Stimulated activated effector memory CD8-positive, alpha-beta T cell treated with anti-CD3 and anti-CD28 coated beads, Interleukin-12 subunit alpha, Interleukin-12 subunit beta, amount 100 ng/mL, for 72 hours (primary cell): ENCODE results near the gene MRTFA.

Source experiments
- ATAC-seq: fragments of 150-1000 bp; cut with Tn5 transposase; 2 replicates; pipeline ENCODE4 v1.10.0; 2021
- DNase-seq, 2 donors: peaks; one replicate each; pipeline ENCODE4 v3.0.0; 2021 to 2022; ENCODE audit warnings: low spot score in 2 of 2
- H3K27ac Mint-ChIP-seq: one replicate; pipeline ENCODE4 v1.8.0; 2022; ENCODE audit warnings: mild to moderate bottlenecking, mixed read lengths
- H3K36me3 Mint-ChIP-seq: one replicate; pipeline ENCODE4 v1.8.0; 2022; ENCODE audit warnings: mild to moderate bottlenecking, mixed read lengths
- H3K4me1 Mint-ChIP-seq: one replicate; pipeline ENCODE4 v1.8.0; 2022; ENCODE audit warnings: mixed read lengths
- H3K4me3 Mint-ChIP-seq: one replicate; pipeline ENCODE4 v1.8.0; 2022; ENCODE audit warnings: mild to moderate bottlenecking, mixed read lengths
- H3K9me3 Mint-ChIP-seq: one replicate; pipeline ENCODE4 v1.8.0; 2022; ENCODE audit warnings: mixed read lengths

The MRTFA gene

DNA sequence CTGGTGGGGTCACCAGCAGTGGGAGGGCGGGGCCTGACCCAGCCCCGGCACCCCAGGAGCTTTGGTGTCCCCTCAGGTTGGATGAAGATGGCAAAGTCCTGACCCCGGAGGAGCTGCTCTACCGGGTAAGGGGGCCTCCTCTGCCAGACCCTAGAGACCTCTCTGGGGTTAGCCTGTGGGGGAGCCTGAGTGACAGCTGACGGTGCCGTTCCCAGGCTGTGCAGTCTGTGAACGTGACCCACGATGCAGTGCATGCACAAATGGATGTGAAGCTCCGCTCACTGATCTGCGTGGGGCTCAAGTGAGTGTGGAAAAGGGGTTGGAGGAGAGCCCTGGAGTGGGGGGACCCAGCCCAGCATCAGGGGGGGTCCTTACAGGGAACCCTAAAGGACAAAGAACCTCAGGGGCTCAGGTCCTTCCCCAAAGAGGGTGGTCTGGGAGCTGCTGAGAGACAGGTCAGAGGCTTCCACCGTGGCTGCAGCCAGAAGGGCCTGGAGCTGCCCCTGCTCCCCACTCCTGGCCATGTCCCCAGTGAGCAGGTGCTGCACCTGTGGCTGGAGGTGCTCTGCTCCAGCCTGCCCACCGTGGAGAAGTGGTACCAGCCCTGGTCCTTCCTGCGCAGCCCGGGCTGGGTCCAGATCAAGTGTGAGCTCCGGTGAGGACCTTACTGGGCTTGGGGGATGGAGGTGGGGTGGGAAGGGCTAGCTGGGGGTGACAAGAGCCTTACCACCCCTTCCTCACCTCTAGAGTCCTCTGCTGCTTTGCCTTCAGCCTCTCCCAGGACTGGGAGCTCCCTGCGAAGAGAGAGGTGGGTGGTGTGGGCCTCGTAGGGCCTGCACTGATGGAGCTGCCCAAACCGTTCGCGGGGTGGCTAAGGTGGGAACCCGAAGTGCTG is 227.6 kb downstream of the MRTFA start:
- Mint-ChIP-seq H3K4me1 (peaks cover 16% of the 10 kb centered on the region), H3K36me3 (peaks cover 89% of the 10 kb centered on the region), H3K9me3 (no peaks in the 10 kb centered on the region), H3K27ac (peak overlapping the region; percentile 26), H3K4me3 (no peak overlapping the region)
- DNase-seq, result no peak
- no peak for ATAC-seq

DNA sequence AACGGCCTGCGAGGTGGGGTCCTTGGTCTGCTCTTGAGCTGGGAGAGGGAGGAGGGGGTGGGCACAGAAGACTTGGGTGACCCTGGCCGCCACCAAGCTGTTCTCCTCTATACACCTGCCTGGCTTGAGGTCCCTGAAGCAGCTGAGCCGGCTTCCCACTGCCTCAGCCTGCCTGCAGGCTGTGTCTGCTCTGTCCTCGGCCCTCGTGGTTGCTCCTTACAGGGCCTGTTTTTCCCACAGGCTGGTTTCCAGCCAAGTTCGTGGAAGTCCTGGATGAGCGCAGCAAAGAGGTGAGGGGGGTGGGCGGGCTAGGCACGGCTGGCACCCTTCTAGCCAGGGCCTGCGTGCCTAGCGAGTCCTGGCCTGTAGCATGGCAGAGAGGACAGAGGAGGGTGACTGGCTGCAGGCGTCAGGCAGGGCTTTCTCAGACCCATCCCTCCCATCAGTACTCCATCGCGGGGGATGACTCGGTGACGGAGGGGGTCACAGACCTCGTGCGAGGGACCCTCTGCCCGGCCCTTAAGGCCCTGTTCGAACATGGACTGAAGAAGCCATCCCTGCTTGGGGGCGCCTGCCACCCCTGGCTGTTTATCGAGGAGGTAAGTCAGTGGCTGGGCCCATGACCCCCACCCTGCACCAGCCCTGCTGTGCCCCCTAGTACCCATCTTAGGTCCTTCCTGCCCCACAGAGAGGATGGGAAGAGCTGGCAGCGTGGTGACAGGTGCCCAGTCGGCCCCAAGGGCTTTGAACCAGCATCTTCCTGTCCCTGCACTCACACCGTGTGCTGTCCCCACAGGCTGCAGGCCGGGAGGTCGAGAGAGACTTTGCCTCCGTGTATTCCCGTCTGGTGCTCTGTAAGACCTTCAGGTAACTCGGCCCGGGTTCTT is 228.4 kb downstream of the MRTFA start:
- Mint-ChIP-seq H3K4me3 (no peak overlapping the region), H3K36me3 (peaks cover 89% of the 10 kb centered on the region), H3K27ac (peak overlapping the region; percentile 26), H3K9me3 (no peaks in the 10 kb centered on the region), H3K4me1 (peaks cover 25% of the 10 kb centered on the region)
- ATAC-seq (no peak), DNase-seq (no peak)

DNA sequence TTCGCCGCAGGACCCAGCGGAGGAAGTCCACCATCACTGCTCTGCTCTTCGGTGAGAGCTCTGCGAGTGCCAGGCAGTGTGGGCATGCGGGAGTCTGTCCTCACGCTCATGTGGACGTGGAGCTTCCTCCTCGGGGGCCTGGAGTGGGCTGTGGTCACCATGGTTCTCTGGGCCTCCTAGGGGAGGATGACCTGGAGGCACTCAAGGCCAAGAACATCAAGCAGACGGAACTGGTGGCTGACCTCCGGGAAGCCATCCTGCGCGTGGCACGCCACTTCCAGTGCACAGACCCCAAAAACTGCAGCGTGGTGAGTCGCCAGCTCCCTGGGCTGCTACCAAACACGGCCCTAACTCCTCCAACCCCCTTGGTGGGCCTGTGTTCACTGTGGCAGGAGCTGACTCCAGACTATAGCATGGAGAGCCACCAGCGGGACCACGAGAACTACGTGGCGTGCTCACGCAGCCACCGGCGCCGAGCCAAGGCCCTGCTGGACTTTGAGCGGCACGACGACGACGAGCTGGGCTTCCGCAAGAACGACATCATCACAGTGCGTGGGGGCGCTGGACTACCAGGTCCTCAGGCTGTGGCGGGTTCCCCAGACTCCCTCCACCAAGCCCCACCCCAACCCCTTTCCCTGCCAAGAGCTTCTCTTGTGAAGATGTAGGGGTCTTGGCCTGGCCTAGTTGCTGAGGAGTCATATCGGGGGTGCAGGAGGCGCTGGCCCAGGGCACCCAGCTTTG is 229.3 kb downstream of the MRTFA start:
- Mint-ChIP-seq H3K36me3 (peaks cover 86% of the 10 kb centered on the region), H3K4me3 (no peak overlapping the region), H3K27ac (peak overlapping the region; percentile 26), H3K9me3 (no peaks in the 10 kb centered on the region), H3K4me1 (peaks cover 28% of the 10 kb centered on the region)
- DNase-seq (no peak), ATAC-seq (no peak)

DNA sequence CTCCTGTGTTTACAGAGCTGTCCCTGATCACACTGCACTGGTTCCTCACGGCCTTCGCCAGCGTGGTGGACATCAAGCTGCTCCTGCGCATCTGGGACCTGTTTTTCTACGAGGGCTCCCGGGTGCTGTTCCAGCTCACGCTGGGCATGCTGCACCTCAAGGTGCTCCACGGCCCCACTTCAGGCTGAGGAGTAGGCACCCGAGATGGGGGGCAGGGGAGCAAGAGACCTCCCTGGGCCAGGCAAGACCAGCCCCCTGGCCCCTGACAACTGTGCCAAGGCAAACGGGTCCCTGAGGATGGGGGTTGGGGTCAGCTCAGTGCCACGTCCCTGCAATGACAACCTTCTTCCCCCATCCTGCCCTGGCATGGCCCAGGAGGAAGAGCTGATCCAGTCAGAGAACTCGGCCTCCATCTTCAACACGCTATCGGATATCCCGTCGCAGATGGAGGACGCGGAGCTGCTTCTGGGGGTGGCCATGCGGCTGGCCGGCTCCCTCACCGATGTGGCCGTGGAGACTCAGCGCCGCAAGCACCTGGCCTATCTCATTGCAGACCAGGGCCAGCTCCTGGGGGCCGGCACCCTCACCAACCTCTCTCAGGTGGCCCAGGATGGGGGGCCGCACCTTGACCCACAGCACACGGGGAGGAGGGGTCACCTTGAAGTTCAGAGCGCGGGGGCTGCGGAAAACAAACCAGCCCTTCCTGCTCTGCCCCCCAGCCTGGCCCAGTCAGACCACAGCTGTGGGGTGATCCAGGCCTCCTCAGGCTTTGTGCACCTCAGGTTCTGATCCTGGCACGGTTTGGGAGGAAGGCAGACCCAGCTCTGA is 230.2 kb downstream of the MRTFA start:
- Mint-ChIP-seq H3K4me1 (peaks cover 33% of the 10 kb centered on the region), H3K9me3 (no peaks in the 10 kb centered on the region), H3K27ac (peak overlapping the region; percentile 26), H3K4me3 (no peak overlapping the region), H3K36me3 (peaks cover 86% of the 10 kb centered on the region)
- ATAC-seq (no peak), DNase-seq (no peak)

DNA sequence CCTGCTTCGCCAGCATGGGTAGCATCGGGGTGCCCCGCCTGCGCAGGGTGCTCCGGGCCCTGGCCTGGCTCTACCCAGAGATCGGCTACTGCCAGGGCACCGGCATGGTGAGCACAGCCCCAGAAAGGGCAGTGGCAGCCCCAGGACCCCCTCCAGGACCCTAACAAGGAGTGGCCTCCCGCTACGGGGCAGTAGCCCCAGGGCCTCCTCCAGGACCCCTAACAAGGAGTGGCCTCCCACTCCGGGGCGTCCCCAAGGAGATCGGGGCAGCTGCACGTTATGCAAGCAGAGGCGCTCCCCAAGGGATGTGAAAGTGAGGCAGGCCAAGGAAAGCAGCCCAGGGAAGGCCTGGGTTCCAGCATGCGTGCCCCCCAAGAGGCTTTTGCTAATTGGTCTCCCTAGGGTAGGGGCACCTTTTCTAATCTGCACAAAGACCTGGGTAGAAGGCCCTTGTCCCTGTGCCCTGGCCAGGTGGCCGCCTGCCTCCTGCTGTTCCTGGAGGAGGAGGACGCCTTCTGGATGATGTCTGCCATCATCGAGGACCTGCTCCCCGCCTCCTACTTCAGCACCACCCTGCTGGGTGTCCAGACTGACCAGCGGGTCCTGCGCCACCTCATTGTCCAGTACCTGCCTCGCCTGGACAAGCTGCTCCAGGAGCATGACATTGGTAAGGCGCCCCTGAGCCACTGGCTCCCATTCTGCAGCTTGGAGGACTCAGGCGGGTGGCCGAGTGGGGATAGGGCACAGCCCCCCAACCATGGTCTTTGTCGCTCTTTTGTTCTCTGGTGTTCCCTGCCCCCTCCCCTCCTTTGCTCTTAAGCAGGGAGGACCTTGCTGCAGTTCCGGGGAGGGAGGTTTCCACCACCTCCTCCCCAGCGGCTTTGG is 231.1 kb downstream of the MRTFA start:
- H3K9me3 Mint-ChIP-seq, result no peaks in the 10 kb centered on the region
- H3K4me1 Mint-ChIP-seq, result peaks cover 41% of the 10 kb centered on the region
- H3K4me3 Mint-ChIP-seq, result no peak overlapping the region
- ATAC-seq, result no peak
- DNase-seq, result no peak
- H3K36me3 Mint-ChIP-seq, result peaks cover 82% of the 10 kb centered on the region
- peak overlapping the region; percentile 26 for H3K27ac Mint-ChIP-seq

DNA sequence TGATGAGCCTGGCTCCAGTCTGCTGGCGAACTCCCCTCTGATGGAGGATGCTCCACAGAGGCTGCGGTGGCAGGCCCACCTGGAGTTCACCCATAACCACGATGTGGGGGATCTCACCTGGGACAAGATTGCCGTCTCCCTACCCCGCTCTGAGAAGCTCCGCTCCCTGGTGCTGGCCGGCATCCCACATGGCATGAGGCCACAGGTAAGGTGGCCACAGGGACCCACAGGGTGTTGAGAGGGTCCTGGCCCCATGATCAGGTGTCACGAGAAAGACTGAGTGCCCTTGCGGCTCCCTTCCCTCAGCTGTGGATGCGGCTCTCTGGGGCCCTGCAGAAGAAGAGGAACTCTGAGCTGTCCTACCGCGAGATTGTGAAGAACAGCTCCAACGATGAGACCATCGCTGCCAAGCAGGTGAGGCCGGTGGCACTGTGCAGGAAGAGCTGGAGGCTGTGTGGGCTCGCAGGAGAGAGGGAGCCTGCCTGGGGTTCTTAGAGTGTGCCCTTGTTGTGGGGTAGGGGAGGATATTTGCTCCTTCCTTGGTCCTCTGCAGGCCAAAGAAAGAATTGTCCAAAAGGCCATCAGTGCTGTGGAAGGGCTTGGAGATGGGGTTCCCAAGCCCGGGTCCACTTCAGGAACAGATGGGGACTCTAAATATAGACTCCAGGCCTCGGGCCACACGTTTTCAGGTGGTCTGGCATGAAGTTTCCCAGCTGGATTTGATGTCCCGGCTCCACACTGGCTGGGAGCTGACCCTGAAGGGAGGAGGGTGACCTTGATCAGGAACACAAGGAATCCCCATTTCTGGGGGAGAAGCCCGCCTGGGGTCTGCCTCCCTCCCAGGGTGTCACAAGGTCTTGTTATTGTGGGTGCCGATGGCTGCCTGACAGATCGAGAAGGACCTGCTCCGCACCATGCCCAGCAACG is 232.0 kb downstream of the MRTFA start:
- peaks cover 50% of the 10 kb centered on the region for H3K4me1 Mint-ChIP-seq
- H3K27ac Mint-ChIP-seq, result peak overlapping the region; percentile 61
- no peak overlapping the region for H3K4me3 Mint-ChIP-seq
- H3K9me3 Mint-ChIP-seq, result no peaks in the 10 kb centered on the region
- peaks cover 82% of the 10 kb centered on the region for H3K36me3 Mint-ChIP-seq
- no peak for DNase-seq
- ATAC-seq, result no peak

DNA sequence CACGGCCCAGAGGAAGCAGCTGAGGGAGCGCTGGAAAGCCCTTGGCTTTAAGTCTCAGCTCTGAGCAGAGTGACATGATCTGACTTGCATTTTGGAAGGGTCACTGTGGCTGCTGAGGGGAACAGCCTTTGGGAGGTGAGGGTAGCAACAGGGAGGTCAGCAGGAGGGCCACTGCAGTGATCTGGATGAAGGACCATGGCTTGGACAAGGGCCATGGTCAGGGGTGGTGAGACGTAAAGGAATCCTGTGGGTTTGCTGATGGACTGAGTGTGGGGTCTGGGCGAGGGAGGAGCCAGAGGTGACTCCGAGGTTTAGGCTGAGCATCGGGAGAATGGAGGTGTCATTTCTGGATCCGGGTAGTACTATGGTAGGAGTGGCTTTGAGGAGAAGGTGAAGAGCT is 232.9 kb downstream of the MRTFA start:
- Mint-ChIP-seq H3K4me3 (no peak overlapping the region), H3K4me1 (peaks cover 58% of the 10 kb centered on the region), H3K9me3 (no peaks in the 10 kb centered on the region), H3K36me3 (peaks cover 75% of the 10 kb centered on the region), H3K27ac (peak overlapping the region; percentile 61)
- DNase-seq, result no peak
- no peak for ATAC-seq

DNA sequence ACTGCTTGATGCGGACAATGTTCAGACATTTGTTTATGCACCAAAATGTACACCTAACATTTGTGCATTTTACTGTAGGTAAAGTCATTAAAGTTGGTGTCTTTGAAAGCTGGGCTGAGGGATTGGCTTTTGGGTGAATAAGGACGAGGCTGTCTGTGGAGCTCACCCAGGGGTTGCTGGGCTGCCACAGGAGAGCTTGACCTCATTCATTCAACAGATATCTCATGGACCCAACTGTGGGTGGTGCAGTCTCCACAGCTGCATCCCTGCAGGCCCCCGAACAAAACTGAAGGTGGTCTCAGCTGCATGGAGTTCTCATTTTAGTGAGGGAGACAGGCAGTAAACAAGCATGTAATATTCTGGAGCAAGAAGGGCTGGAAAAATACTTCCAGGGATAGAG is 233.4 kb downstream of the MRTFA start:
- Mint-ChIP-seq H3K4me3 (no peak overlapping the region), H3K27ac (peak overlapping the region; percentile 61), H3K36me3 (peaks cover 70% of the 10 kb centered on the region), H3K4me1 (peaks cover 63% of the 10 kb centered on the region), H3K9me3 (no peaks in the 10 kb centered on the region)
- ATAC-seq, result no peak
- no peak for DNase-seq

DNA sequence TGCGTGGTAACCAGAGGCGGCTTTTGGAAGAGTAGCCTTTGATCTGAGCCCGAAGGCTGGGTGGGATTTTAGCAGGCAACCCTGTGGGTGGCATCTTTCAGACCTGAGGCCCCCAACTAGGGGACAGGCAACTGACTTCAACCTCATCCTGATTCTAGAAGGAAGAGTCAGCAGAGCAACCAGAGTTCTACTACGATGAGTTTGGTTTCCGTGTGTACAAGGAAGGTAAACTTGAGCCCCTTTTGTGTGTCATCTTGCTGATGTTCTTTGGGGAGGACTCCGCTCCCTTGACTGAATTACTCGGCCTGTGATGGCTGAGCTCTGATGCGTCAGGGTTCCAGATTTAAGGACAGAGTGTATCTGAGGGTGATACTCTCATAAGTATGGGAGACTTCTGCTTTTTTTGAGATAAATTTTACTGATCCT is 234.5 kb downstream of the MRTFA start:
- DNase-seq (no peak), ATAC-seq (peak; percentile 72)
- H3K27ac Mint-ChIP-seq, result peak overlapping the region; percentile 82

DNA sequence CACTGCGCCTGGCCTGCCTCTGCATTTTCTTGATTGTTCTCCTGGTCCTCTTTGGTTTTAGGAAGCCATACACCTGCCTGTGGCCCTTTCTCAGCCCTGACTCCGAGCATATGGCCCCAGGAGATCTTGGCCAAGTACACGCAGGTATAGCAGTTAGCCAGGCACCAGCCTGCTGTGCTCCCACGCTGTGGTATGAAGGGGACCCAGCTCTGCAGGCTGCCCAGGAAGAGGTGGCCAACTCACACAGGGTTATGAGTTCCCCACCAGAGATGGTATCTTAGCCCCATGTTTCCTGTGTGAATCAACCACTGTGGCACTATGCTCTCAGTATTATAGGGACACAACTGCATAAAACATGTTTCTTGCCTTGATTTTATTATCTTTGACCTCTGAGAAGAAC is 235.0 kb downstream of the MRTFA start:
- H3K4me3 Mint-ChIP-seq, result peak overlapping the region; percentile 59
- ATAC-seq (peak; percentile 97), DNase-seq (peak; percentile 48 to 72)
- H3K9me3 Mint-ChIP-seq, result no peaks in the 10 kb centered on the region
- peaks cover 77% of the 10 kb centered on the region for H3K4me1 Mint-ChIP-seq
- peaks cover 54% of the 10 kb centered on the region for H3K36me3 Mint-ChIP-seq
- peak overlapping the region; percentile 82 for H3K27ac Mint-ChIP-seq

More for the DNA sequence above, 234.5 kb downstream of the MRTFA start:
- H3K4me1 Mint-ChIP-seq, result peaks cover 73% of the 10 kb centered on the region
- H3K36me3 Mint-ChIP-seq, result peaks cover 59% of the 10 kb centered on the region
- peak overlapping the region; percentile 59 for H3K4me3 Mint-ChIP-seq
- no peaks in the 10 kb centered on the region for H3K9me3 Mint-ChIP-seq

DNA sequence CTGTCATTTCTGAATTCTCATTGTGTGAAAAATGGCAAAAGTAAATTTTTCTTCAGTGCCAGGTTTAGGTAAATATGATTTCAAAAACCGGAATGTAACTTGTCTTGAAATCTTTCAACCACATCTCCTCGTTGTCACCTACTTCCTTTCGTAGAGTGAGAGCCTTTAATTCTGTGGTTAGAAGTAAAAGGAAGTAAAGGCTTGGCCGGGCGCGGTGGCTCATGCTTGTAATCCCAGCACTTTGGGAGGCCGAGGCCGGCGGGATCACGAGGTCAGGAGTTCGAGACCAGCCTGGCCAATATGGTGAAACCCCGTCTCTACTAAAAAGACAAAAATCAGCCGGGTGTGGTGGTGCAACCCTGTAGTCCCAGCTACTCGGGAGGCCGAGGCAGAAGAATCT is 236.4 kb downstream of the MRTFA start:
- H3K36me3 Mint-ChIP-seq, result peaks cover 49% of the 10 kb centered on the region
- no peak for ATAC-seq
- H3K4me3 Mint-ChIP-seq, result peak overlapping the region; percentile 59
- H3K4me1 Mint-ChIP-seq, result peaks cover 84% of the 10 kb centered on the region
- H3K27ac Mint-ChIP-seq, result peak overlapping the region; percentile 56
- DNase-seq, result no peak
- H3K9me3 Mint-ChIP-seq, result no peaks in the 10 kb centered on the region

DNA sequence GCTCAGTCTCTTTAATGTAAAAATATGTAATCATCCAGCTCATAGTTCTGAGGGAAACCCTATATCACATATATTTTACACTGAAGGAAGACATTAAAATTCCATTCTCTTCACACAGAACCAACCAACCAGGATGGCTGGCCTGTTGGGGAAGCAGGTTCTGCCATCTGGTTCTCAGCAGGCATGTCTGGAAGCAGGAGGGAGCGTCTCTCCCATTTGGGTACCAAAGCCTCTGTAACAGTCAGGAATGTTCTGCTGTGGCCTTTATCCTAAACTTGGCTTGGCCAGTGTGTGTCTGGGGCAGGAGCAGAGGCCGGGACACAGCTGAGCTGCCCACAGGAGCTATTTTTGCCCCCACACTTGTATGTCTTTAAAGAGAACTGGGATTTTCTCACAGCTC is 236.9 kb downstream of the MRTFA start:
- Mint-ChIP-seq H3K4me3 (no peak overlapping the region), H3K9me3 (no peaks in the 10 kb centered on the region), H3K4me1 (peaks cover 84% of the 10 kb centered on the region), H3K27ac (peak overlapping the region; percentile 20), H3K36me3 (peaks cover 49% of the 10 kb centered on the region)
- DNase-seq, result no peak
- no peak for ATAC-seq

DNA sequence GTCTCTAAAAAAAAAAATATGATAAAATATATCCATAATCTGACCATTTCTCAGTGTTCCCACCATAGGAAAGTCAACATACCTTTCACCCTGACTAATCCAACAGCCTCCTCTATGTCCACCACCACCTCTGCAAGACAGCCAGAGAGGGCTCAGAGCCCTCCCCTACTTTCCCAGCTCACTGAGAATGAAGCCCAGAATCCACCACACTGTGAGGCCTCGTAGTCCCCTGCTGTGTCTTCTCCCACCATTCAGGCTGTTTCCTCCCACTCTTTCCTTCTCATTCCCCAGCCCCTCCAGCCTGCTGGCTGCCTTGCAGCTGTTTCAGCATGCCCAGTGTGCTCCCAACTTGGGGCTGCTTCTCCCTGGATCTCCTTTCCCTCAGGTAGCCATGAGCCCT is 239.1 kb downstream of the MRTFA start:
- peak overlapping the region; percentile 69 for H3K27ac Mint-ChIP-seq
- peaks cover 30% of the 10 kb centered on the region for H3K36me3 Mint-ChIP-seq
- no peak for ATAC-seq
- peaks cover 63% of the 10 kb centered on the region for H3K4me1 Mint-ChIP-seq
- H3K9me3 Mint-ChIP-seq, result no peaks in the 10 kb centered on the region
- DNase-seq, result no peak
- no peak overlapping the region for H3K4me3 Mint-ChIP-seq
